HepG2 (cell line): ENCODE results near the gene INSL6. TPM values are rescaled to one million over a fixed set of nuclear protein-coding genes. Genes with fewer than 3 reads are reported as not detected.

Source experiments
- ATAC-seq: fragments of 200-7000 bp; cut with Tn5 transposase; 3 replicates; pipeline ENCODE4 v1.9.1; 2020; ENCODE audit warnings: mild to moderate bottlenecking, moderate library complexity
- BruUV-seq: library from RNA; stranded (reverse); fragments of 400-500 nt; replicated peaks from 2 replicates; lab custom pipeline; 2021; lab: Mats Ljungman, UMichigan
- CTCF ChIA-PET: fragments of 300-600 bp; formaldehyde crosslinking; extraction: SDS; loops from one replicate; lab custom pipeline; 2021; ENCODE audit warnings: low total read pairs, inconsistent platforms, low intra/inter-chr PET ratio; lab: Yijun Ruan, JAX
- POLR2A ChIA-PET: fragments of 350-600 bp; sonication (Branson Sonifier 250); formaldehyde crosslinking; loops from one replicate; lab custom pipeline; 2020; ENCODE audit warnings: antibody characterized with exemption, inconsistent platforms; lab: Yijun Ruan, JAX
- DNase-seq: peaks from one replicate; pipeline ENCODE4 v3.0.0-alpha.2; 2015; ENCODE audit warnings: low spot score
- FAIRE-seq: peaks from 3 replicates; lab custom pipeline; 2011; peaks lifted over from hg19 to GRCh38; lab: Jason Lieb, UNC
- H2AFZ ChIP-seq: one replicate; pipeline ENCODE4 v1.6.1; 2011; ENCODE audit warnings: low read length, inconsistent platforms
- H3K27ac ChIP-seq: fragments of 300-600 bp; 3 replicates; pipeline ENCODE4 v1.8.0; 2011; ENCODE audit warnings: mixed run types, mild to moderate bottlenecking, mixed read lengths, low read length, inconsistent platforms; ENCODE audit not compliant: insufficient read depth; ENCODE audit errors: extremely low read length
- H3K27me3 ChIP-seq, 2 experiments: fragments of 200-600 bp in 1 of 2; 2 replicates in 1 of 2; 3 replicates in 1 of 2; pipeline versions ENCODE4 v1.6.0 to v1.8.0; 2011; ENCODE audit warnings: low read length in 2 of 2, mild to moderate bottlenecking in 2 of 2, moderate library complexity in 2 of 2, inconsistent platforms in 1 of 2; ENCODE audit not compliant: insufficient read depth in 2 of 2, control insufficient read depth in 1 of 2
- H3K36me3 ChIP-seq, 2 experiments: fragments of 200-600 bp in 1 of 2; replicated peaks in 1 of 2; 2 replicates in 1 of 2; 3 replicates in 1 of 2; pipeline versions ENCODE4 v1.5.1 to v1.8.0; 2011; ENCODE audit warnings: low read length in 2 of 2, inconsistent platforms in 1 of 2; ENCODE audit not compliant: insufficient read depth in 2 of 2, control insufficient read depth in 1 of 2
- H3K4me1 ChIP-seq: 2 replicates; pipeline ENCODE4 v1.5.1; 2012; ENCODE audit warnings: low read length, inconsistent platforms; ENCODE audit not compliant: insufficient read depth
- H3K4me2 ChIP-seq: 2 replicates; pipeline ENCODE4 v1.6.0; 2011; ENCODE audit warnings: low read depth, low read length, inconsistent platforms
- H3K4me3 ChIP-seq, 3 experiments: fragments of 200-600 bp in 1 of 3; sonication (generic), shearing (Covaris generic) in 1 of 3; replicated peaks in 1 of 3; 2 replicates each; pipeline ENCODE4 v1.5.1; 2011 to 2016; ENCODE audit warnings: low read length in 3 of 3, inconsistent platforms in 2 of 3, low read depth in 2 of 3, mild to moderate bottlenecking in 2 of 3, control low read depth in 1 of 3, mixed read lengths in 1 of 3; ENCODE audit not compliant: insufficient read depth in 1 of 3
- H3K79me2 ChIP-seq: one replicate; pipeline ENCODE4 v1.6.1; 2011; ENCODE audit warnings: low read length, inconsistent platforms; ENCODE audit not compliant: insufficient read depth
- H3K9ac ChIP-seq: 2 replicates; pipeline ENCODE4 v1.6.0; 2011; ENCODE audit warnings: mild to moderate bottlenecking, low read depth, low read length, inconsistent platforms; ENCODE audit not compliant: insufficient read depth
- H3K9me3 ChIP-seq: 2 replicates; pipeline ENCODE4 v1.5.1; 2012; ENCODE audit warnings: mild to moderate bottlenecking, low read length
- H4K20me1 ChIP-seq: 2 replicates; pipeline ENCODE4 v1.6.0; 2011; ENCODE audit warnings: inconsistent platforms, mild to moderate bottlenecking, low read length, moderate library complexity; ENCODE audit not compliant: insufficient read depth
- ARNT2 ChIP-seq: sonication (generic); formaldehyde crosslinking; IDR thresholded peaks from 2 replicates; pipeline ENCODE4 v1.8.0; 2022; ENCODE audit warnings: mild to moderate bottlenecking, low read depth, missing genetic modification reagents, moderate library complexity
- DNMT1 ChIP-seq: sonication (generic); formaldehyde crosslinking; IDR thresholded peaks from 2 replicates; pipeline ENCODE4 v1.5.1; 2020; ENCODE audit warnings: mild to moderate bottlenecking, missing genetic modification reagents
- ETV5 ChIP-seq: IDR thresholded peaks from 2 replicates; pipeline ENCODE4 v1.6.1; 2018; ENCODE audit warnings: missing biosample characterization, missing genetic modification reagents, inconsistent platforms, borderline replicate concordance
- KLF6 ChIP-seq: IDR thresholded peaks from 2 replicates; pipeline ENCODE4 v1.8.0; 2016; ENCODE audit warnings: missing biosample characterization, missing genetic modification reagents
- RAD21 ChIP-seq: fragments of 450-650 bp; formaldehyde crosslinking; IDR thresholded peaks from 2 replicates; pipeline ENCODE4 v1.5.0; 2020; ENCODE audit warnings: mild to moderate bottlenecking
- SMC3 ChIP-seq: IDR thresholded peaks from 2 replicates; pipeline ENCODE4 v1.6.1; 2011; ENCODE audit warnings: low read length, improper control_type of control experiment
- STAG1 ChIP-seq: sonication (generic); formaldehyde crosslinking; IDR thresholded peaks from 2 replicates; pipeline ENCODE4 v1.4.0; 2020; ENCODE audit warnings: missing genetic modification reagents
- WGBS: methylation state at CpG from one replicate; pipeline ENCODE4 v1.1.6; 2017; ENCODE audit warnings: low lambda C conversion rate; 5-methylcytosine and 5-hydroxymethylcytosine counted together
- in situ Hi-C: cut with HindIII; loops from 2 replicates; pipeline ENCODE4 v1.10.0; 2017; ENCODE audit warnings: low pct_unique_long_range_greater_than_20kb; ENCODE audit not compliant: extremely low pct_ligation_motif_present
- intact Hi-C: fragments of 100-400 bp; cut with micrococcal nuclease; formaldehyde crosslinking; loops from one replicate; pipeline ENCODE4 v1.10.0; 2022; ENCODE audit not compliant: unreplicated experiment
- polyA plus RNA-seq, 8 experiments: library from polyadenylated mRNA; depleted of rRNA in 3 of 8; stranded (reverse) in 7 of 8; unstranded in 1 of 8; fragments of >200 nt; fragmentation: Illumina TruSeq in 4 of 8; extraction: Trizol in 4 of 8; gene quantifications; 2 replicates each; pipeline versions ENCODE4 v1.2.1 to v1.2.3, GENCODE V29; 2011 to 2016; ENCODE audit warnings: low read depth in 4 of 8, missing spikeins in 1 of 8, mixed read lengths in 1 of 8; ENCODE audit not compliant: insufficient read depth in 1 of 8
- total RNA-seq, 5 experiments: library from RNA; depleted of rRNA; stranded (reverse); fragments of >200 nt; fragmentation: Illumina TruSeq; extraction: Trizol; gene quantifications; 2 replicates each; pipeline ENCODE4 v1.2.3, GENCODE V29; 2016; ENCODE audit warnings: low read depth in 1 of 5
- TF ChIP-seq, protein P1 (sequence below): sonication (generic); formaldehyde crosslinking; IDR thresholded peaks from 2 replicates; pipeline ENCODE4 v1.5.0; 2020; ENCODE audit warnings: mild to moderate bottlenecking, missing genetic modification reagents, moderate library complexity
- TF ChIP-seq, protein P2 (sequence below): sonication (generic); formaldehyde crosslinking; IDR thresholded peaks from 2 replicates; pipeline ENCODE4 v1.5.0; 2020; ENCODE audit warnings: missing genetic modification reagents
- TF ChIP-seq, protein P3 (sequence below): sonication (generic); formaldehyde crosslinking; IDR thresholded peaks from 2 replicates; pipeline ENCODE4 v1.4.0; 2020; ENCODE audit warnings: missing genetic modification reagents
- TF ChIP-seq, protein P4 (sequence below): sonication (generic); formaldehyde crosslinking; conservative IDR thresholded peaks from 2 replicates; pipeline ENCODE4 v1.8.1; 2023; ENCODE audit warnings: missing genetic modification reagents

The INSL6 gene
- total and polyA plus RNA-seq, 2 of the 13 experiments (the other 11 are each of a cell fraction or from before 2014, with no cell fraction given), result not detected

- Histone ChIP-seq H3K4me3 (no peak overlapping the region), H3K27me3 (peaks cover 0 to 5% of the 10 kb centered on the region in 2 experiments; a peak in 2 of 5 replicates), H2AFZ (no peak overlapping the region), H3K36me3 (no peaks in the 10 kb centered on the region), H3K9me3 (no peaks in the 10 kb centered on the region), H3K4me1 (no peaks in the 10 kb centered on the region), H4K20me1 (no peaks in the 10 kb centered on the region)
- no TSS peak for BruUV-seq
- ATAC-seq (peak; percentile 94), FAIRE-seq (peak; percentile 72)
- ChIA-PET POLR2A (interaction anchor here (1.0 kb wide), 1 partner anchor 414 kb away, joined by 7 read pairs; no protein-coding TSS in a partner anchor), CTCF (interaction anchor here (0.7 to 2.5 kb wide), 4 partner anchors 239 to 414 kb away, joined by 4 to 16 read pairs (median 8); no protein-coding TSS in a partner anchor)
- intact Hi-C loops, result loop anchor here (1.0 to 5.0 kb wide), 4 partner anchors 76 to 414 kb away; no protein-coding TSS in a partner anchor
- TF ChIP-seq SMC3 (peak; percentile 91), DNMT1 (no peak), ARNT2 (CRISPR knock-in tag) (no peak), STAG1 (CRISPR knock-in tag) (peak; percentile 86), KLF6 (no peak), ETV5 (CRISPR knock-in tag) (peak; percentile 64; the same call in 1 of the 2 replicates), RAD21 (peak; percentile 67)
- TF ChIP-seq, protein P1, sequence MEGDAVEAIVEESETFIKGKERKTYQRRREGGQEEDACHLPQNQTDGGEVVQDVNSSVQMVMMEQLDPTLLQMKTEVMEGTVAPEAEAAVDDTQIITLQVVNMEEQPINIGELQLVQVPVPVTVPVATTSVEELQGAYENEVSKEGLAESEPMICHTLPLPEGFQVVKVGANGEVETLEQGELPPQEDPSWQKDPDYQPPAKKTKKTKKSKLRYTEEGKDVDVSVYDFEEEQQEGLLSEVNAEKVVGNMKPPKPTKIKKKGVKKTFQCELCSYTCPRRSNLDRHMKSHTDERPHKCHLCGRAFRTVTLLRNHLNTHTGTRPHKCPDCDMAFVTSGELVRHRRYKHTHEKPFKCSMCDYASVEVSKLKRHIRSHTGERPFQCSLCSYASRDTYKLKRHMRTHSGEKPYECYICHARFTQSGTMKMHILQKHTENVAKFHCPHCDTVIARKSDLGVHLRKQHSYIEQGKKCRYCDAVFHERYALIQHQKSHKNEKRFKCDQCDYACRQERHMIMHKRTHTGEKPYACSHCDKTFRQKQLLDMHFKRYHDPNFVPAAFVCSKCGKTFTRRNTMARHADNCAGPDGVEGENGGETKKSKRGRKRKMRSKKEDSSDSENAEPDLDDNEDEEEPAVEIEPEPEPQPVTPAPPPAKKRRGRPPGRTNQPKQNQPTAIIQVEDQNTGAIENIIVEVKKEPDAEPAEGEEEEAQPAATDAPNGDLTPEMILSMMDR (CRISPR knock-in tag), result peak; percentile 83
- TF ChIP-seq, protein P2, sequence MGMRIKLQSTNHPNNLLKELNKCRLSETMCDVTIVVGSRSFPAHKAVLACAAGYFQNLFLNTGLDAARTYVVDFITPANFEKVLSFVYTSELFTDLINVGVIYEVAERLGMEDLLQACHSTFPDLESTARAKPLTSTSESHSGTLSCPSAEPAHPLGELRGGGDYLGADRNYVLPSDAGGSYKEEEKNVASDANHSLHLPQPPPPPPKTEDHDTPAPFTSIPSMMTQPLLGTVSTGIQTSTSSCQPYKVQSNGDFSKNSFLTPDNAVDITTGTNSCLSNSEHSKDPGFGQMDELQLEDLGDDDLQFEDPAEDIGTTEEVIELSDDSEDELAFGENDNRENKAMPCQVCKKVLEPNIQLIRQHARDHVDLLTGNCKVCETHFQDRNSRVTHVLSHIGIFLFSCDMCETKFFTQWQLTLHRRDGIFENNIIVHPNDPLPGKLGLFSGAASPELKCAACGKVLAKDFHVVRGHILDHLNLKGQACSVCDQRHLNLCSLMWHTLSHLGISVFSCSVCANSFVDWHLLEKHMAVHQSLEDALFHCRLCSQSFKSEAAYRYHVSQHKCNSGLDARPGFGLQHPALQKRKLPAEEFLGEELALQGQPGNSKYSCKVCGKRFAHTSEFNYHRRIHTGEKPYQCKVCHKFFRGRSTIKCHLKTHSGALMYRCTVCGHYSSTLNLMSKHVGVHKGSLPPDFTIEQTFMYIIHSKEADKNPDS (CRISPR knock-in tag), result no peak
- TF ChIP-seq, protein P3, sequence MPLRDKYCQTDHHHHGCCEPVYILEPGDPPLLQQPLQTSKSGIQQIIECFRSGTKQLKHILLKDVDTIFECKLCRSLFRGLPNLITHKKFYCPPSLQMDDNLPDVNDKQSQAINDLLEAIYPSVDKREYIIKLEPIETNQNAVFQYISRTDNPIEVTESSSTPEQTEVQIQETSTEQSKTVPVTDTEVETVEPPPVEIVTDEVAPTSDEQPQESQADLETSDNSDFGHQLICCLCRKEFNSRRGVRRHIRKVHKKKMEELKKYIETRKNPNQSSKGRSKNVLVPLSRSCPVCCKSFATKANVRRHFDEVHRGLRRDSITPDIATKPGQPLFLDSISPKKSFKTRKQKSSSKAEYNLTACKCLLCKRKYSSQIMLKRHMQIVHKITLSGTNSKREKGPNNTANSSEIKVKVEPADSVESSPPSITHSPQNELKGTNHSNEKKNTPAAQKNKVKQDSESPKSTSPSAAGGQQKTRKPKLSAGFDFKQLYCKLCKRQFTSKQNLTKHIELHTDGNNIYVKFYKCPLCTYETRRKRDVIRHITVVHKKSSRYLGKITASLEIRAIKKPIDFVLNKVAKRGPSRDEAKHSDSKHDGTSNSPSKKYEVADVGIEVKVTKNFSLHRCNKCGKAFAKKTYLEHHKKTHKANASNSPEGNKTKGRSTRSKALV (CRISPR knock-in tag), result no peak
- TF ChIP-seq, protein P4, sequence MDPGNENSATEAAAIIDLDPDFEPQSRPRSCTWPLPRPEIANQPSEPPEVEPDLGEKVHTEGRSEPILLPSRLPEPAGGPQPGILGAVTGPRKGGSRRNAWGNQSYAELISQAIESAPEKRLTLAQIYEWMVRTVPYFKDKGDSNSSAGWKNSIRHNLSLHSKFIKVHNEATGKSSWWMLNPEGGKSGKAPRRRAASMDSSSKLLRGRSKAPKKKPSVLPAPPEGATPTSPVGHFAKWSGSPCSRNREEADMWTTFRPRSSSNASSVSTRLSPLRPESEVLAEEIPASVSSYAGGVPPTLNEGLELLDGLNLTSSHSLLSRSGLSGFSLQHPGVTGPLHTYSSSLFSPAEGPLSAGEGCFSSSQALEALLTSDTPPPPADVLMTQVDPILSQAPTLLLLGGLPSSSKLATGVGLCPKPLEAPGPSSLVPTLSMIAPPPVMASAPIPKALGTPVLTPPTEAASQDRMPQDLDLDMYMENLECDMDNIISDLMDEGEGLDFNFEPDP (CRISPR knock-in tag), result 0 out of 2 replicates have a peak, but pooled peaks have one; percentile 59
- TF ChIP-seq, all 625 proteins: peak for 6
- H3K4me2 ChIP-seq, result no peak overlapping the region
- H3K27ac ChIP-seq, result no peak overlapping the region
- DNase-seq, result peak; percentile 56
- in situ Hi-C loops, result loop anchor here (5.0 kb wide), 2 partner anchors 256 to 411 kb away; no protein-coding TSS in a partner anchor
- 15% methylated on average over 8 of the region's 8 CpGs for WGBS
- H3K9ac ChIP-seq, result no peak overlapping the region
- no peaks in the 10 kb centered on the region for H3K79me2 ChIP-seq
These were observed 1.2 kb upstream of the INSL6 start for GRCh38 chr9:5186416-5187169.
